Hepatocyte (in vitro differentiated cells): Measurements from ENCODE around the gene NTRK3. TPM values are rescaled to one million over a fixed set of nuclear protein-coding genes. Genes with fewer than 3 reads are reported as not detected.

ENCODE experiments used
- DNase-seq: peaks from one replicate; pipeline ENCODE4 v3.0.0-alpha.2; 2016; ENCODE audit warnings: low spot score
- H2AFZ ChIP-seq: fragments of 200-600 bp; sonication (generic); 2 replicates; pipeline ENCODE4 v1.6.0; 2016; ENCODE audit warnings: antibody characterized with exemption, mild to moderate bottlenecking
- H3K27ac ChIP-seq: fragments of 200-600 bp; sonication (generic); 2 replicates; pipeline ENCODE4 v1.5.1; 2016; ENCODE audit warnings: mild to moderate bottlenecking
- H3K27me3 ChIP-seq: fragments of 200-600 bp; sonication (generic); 2 replicates; pipeline ENCODE4 v1.6.1; 2016
- H3K36me3 ChIP-seq: fragments of 200-600 bp; sonication (generic); replicated peaks from 2 replicates; pipeline ENCODE4 v1.5.1; 2016; ENCODE audit warnings: low read depth; ENCODE audit not compliant: insufficient read depth
- H3K4me1 ChIP-seq: fragments of 200-600 bp; sonication (generic); 2 replicates; pipeline ENCODE4 v1.5.1; 2016; ENCODE audit warnings: mild to moderate bottlenecking, moderate library complexity; ENCODE audit not compliant: insufficient read depth
- H3K4me2 ChIP-seq: fragments of 200-600 bp; sonication (generic); 2 replicates; pipeline ENCODE4 v1.6.0; 2016
- H3K4me3 ChIP-seq: fragments of 200-600 bp; sonication (generic); 2 replicates; pipeline ENCODE4 v1.5.1; 2016; ENCODE audit warnings: mild to moderate bottlenecking
- H3K79me2 ChIP-seq: fragments of 200-600 bp; sonication (generic); 2 replicates; pipeline ENCODE4 v1.6.0; 2017; ENCODE audit warnings: mild to moderate bottlenecking
- H3K9me2 ChIP-seq: fragments of 200-600 bp; sonication (generic); replicated peaks from 2 replicates; pipeline ENCODE4 v1.6.0; 2017; ENCODE audit warnings: mild to moderate bottlenecking; ENCODE audit not compliant: insufficient read depth
- H3K9me3 ChIP-seq: fragments of 200-600 bp; sonication (generic); 2 replicates; pipeline ENCODE4 v1.5.1; 2016; ENCODE audit warnings: low read depth, mild to moderate bottlenecking
- H4K20me1 ChIP-seq: fragments of 200-600 bp; sonication (generic); 2 replicates; pipeline ENCODE4 v1.6.0; 2016; ENCODE audit warnings: mild to moderate bottlenecking; ENCODE audit not compliant: insufficient read depth, poor library complexity, severe bottlenecking
- CTCF ChIP-seq: fragments of 200-600 bp; sonication (generic); IDR thresholded peaks from 2 replicates; pipeline ENCODE4 v1.5.1; 2016; ENCODE audit warnings: antibody characterized with exemption, mild to moderate bottlenecking; ENCODE audit not compliant: poor library complexity
- EZH2 ChIP-seq: fragments of 200-600 bp; sonication (generic); IDR thresholded peaks from 2 replicates; pipeline ENCODE4 v1.6.1; 2016; ENCODE audit warnings: antibody characterized with exemption, mild to moderate bottlenecking, borderline replicate concordance
- EZH2phosphoT487 ChIP-seq: fragments of 200-600 bp; sonication (generic); IDR thresholded peaks from one replicate; pipeline ENCODE4 v1.6.1; 2018; ENCODE audit warnings: antibody characterized with exemption, mild to moderate bottlenecking, low read depth, moderate library complexity; ENCODE audit not compliant: unreplicated experiment, severe bottlenecking
- WGBS: methylation state at CpG from one replicate; pipeline ENCODE4 v1.1.6; 2016; ENCODE audit warnings: low lambda C conversion rate; ENCODE audit errors: missing lambda C conversion rate; 5-methylcytosine and 5-hydroxymethylcytosine counted together
- polyA plus RNA-seq: library from polyadenylated mRNA; unstranded; fragments of >200 nt; fragmentation: Nextera tagmentation; extraction: Ambion mirVana; gene quantifications from 2 replicates; pipeline ENCODE4 v1.2.1, GENCODE V29; 2016
- total RNA-seq: library from RNA; depleted of rRNA; stranded (reverse); fragments of >200 nt; gene quantifications from 2 replicates; pipeline ENCODE4 v1.2.3, GENCODE V29; 2014

The NTRK3 gene
- total and polyA plus RNA-seq, 2 experiments from 2014 or later = 4.9 to 5.6 TPM

DNA sequence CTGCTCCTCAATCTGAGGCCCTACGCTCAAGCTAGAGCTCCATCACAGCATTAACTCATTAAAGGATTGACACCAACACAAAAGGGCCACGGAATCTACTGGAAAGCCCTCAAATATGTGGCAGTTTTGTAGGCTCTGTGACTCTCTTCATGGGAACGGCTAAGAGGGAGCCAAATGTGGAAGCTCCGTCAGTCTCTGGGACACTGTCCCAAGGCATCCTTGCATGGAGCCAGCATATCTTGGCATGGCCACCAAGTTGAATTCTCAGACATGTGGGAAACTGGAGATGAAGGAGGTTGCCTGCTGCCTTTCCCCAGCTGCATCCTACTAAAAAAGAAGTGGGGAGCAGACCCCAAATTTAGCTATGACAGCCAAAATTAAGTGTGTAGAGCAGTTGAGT, 296.9 kb downstream of the NTRK3 start:
- Histone ChIP-seq H2AFZ (no peak overlapping the region), H3K79me2 (no peaks in the 10 kb centered on the region), H3K9me3 (no peaks in the 10 kb centered on the region), H3K36me3 (no peaks in the 10 kb centered on the region), H3K4me1 (no peaks in the 10 kb centered on the region), H3K27me3 (peaks cover 13% of the 10 kb centered on the region), H4K20me1 (no peaks in the 10 kb centered on the region), H3K9me2 (no peaks in the 10 kb centered on the region), H3K4me2 (no peak overlapping the region), H3K27ac (no peak overlapping the region), H3K4me3 (no peak overlapping the region)
- TF ChIP-seq EZH2phosphoT487 (no peak), EZH2 (no peak), CTCF (no peak)
- DNase-seq = no peak
- WGBS = 94% methylated on average over 4 of the region's 4 CpGs

DNA sequence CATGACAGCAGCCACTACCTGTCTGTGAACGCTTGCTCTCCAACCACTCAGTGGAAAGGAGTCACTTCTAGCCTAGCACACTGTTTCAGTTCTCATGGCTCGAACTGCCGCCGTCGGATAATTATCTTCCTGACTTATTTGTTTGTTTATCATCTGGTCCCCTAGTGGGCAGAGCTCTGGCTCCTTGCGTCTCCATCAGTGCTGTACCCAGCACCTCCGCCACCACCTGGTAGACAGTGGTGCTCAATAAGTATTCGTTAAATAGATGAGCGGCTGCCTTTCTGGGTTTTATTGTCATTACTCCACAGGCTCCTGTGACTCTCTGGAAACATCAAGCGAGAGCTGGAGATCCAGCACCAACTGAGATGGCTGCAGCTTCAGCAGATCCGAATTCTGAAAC, 297.5 kb downstream of the NTRK3 start:
- Histone ChIP-seq H2AFZ (no peak overlapping the region), H3K9me2 (no peaks in the 10 kb centered on the region), H3K36me3 (no peaks in the 10 kb centered on the region), H3K27me3 (peaks cover 13% of the 10 kb centered on the region), H3K79me2 (no peaks in the 10 kb centered on the region), H4K20me1 (no peaks in the 10 kb centered on the region), H3K4me1 (no peaks in the 10 kb centered on the region), H3K27ac (no peak overlapping the region), H3K4me3 (no peak overlapping the region), H3K4me2 (no peak overlapping the region), H3K9me3 (no peaks in the 10 kb centered on the region)
- TF ChIP-seq EZH2 = no peak
- peak; percentile 21 for TF ChIP-seq CTCF
- 48% methylated on average over 11 of the region's 11 CpGs for WGBS
- DNase-seq = peak; percentile 30

- TF ChIP-seq EZH2phosphoT487 = no peak
- no peak for TF ChIP-seq EZH2
- no peak for TF ChIP-seq CTCF
- H4K20me1 ChIP-seq = no peaks in the 10 kb centered on the region
- H3K9me3 ChIP-seq = no peaks in the 10 kb centered on the region
- no peaks in the 10 kb centered on the region for H3K4me1 ChIP-seq
- 76% methylated on average over 10 of the region's 10 CpGs for WGBS
- H3K36me3 ChIP-seq = no peaks in the 10 kb centered on the region
- H2AFZ ChIP-seq = no peak overlapping the region
- H3K4me3 ChIP-seq = no peak overlapping the region
- H3K4me2 ChIP-seq = no peak overlapping the region
- no peaks in the 10 kb centered on the region for H3K79me2 ChIP-seq
- DNase-seq = no peak
- H3K9me2 ChIP-seq = no peaks in the 10 kb centered on the region
- H3K27me3 ChIP-seq = peaks cover 13% of the 10 kb centered on the region
- H3K27ac ChIP-seq = no peak overlapping the region
Measured at GRCh38 chr15:87955284-87955909, 301.1 kb downstream of the NTRK3 start.

- no peak overlapping the region for H3K4me3 ChIP-seq
Measured at GRCh38 chr15:87954793-87955192, 301.7 kb downstream of the NTRK3 start.

More at GRCh38 chr15:87954793-87955192, 301.7 kb downstream of the NTRK3 start:
- no peak overlapping the region for H3K27ac ChIP-seq
- no peak for DNase-seq
- H3K4me2 ChIP-seq = no peak overlapping the region
- 68% methylated on average over 2 of the region's 2 CpGs for whole genome bisulfite sequencing
- H3K4me1 ChIP-seq = peaks cover 1% of the 10 kb centered on the region
- no peaks in the 10 kb centered on the region for H3K79me2 ChIP-seq
- H3K9me3 ChIP-seq = no peaks in the 10 kb centered on the region
- H3K36me3 ChIP-seq = no peaks in the 10 kb centered on the region
- no peak overlapping the region for H2AFZ ChIP-seq
- no peaks in the 10 kb centered on the region for H3K9me2 ChIP-seq
- H3K27me3 ChIP-seq = peaks cover 13% of the 10 kb centered on the region
- no peaks in the 10 kb centered on the region for H4K20me1 ChIP-seq
- no peak for TF ChIP-seq CTCF
